H9 (cell line): ENCODE results near the gene RHBDD1. TPM values are rescaled to one million over a fixed set of nuclear protein-coding genes. Genes with fewer than 3 reads are reported as not detected.
A peak's percentile ranks its signal among the peaks of the same experiment; 100 is the strongest.

Experiments
- DNase-seq: peaks from one replicate; pipeline ENCODE4 v3.0.0-alpha.2; 2017
- H2AFZ ChIP-seq: one replicate; pipeline ENCODE4 v1.6.1; 2013; ENCODE audit warnings: mild to moderate bottlenecking, low read length, control low read depth, moderate library complexity
- H2AK5ac ChIP-seq: 2 replicates; pipeline ENCODE4 v1.6.1; 2013; ENCODE audit warnings: low read length, control low read depth, mixed read lengths; ENCODE audit not compliant: insufficient read length
- H2BK120ac ChIP-seq: one replicate; pipeline ENCODE4 v1.6.1; 2013; ENCODE audit warnings: low read depth, mild to moderate bottlenecking, low read length, control low read depth, inconsistent platforms; ENCODE audit not compliant: poor library complexity, severe bottlenecking
- H2BK12ac ChIP-seq: 2 replicates; pipeline ENCODE4 v1.6.1; 2013; ENCODE audit warnings: low read length, control low read depth, mixed read lengths, low read depth; ENCODE audit not compliant: insufficient read length
- H2BK15ac ChIP-seq: 2 replicates; pipeline ENCODE4 v1.6.1; 2013; ENCODE audit warnings: low read depth, low read length, control low read depth
- H2BK20ac ChIP-seq: one replicate; pipeline ENCODE4 v1.6.1; 2013; ENCODE audit warnings: low read depth, mild to moderate bottlenecking, low read length, control low read depth, inconsistent platforms; ENCODE audit not compliant: poor library complexity, severe bottlenecking
- H2BK5ac ChIP-seq: 2 replicates; pipeline ENCODE4 v1.6.1; 2013; ENCODE audit warnings: low read length, control low read depth, mixed read lengths; ENCODE audit not compliant: insufficient read length
- H3K14ac ChIP-seq: 2 replicates; pipeline ENCODE4 v1.6.1; 2013; ENCODE audit warnings: low read length, control low read depth; ENCODE audit not compliant: insufficient read depth
- H3K18ac ChIP-seq: 2 replicates; pipeline ENCODE4 v1.6.1; 2013; ENCODE audit warnings: low read depth, mild to moderate bottlenecking, mixed read lengths, low read length, control low read depth; ENCODE audit not compliant: insufficient read length
- H3K23ac ChIP-seq: 2 replicates; pipeline ENCODE4 v1.6.1; 2013; ENCODE audit warnings: low read length, control low read depth, mixed read lengths, low read depth; ENCODE audit not compliant: insufficient read length
- H3K23me2 ChIP-seq: 2 replicates; pipeline ENCODE4 v1.6.1; 2013; ENCODE audit warnings: low read depth, mild to moderate bottlenecking, mixed read lengths, low read length, control low read depth; ENCODE audit not compliant: insufficient read length, poor library complexity, severe bottlenecking
- H3K27ac ChIP-seq: 2 replicates; pipeline ENCODE4 v1.5.1; 2013; ENCODE audit warnings: low read length, control low read depth, mixed read lengths, low read depth; ENCODE audit not compliant: insufficient read length
- H3K27me3 ChIP-seq: 2 replicates; pipeline ENCODE4 v1.6.1; 2013; ENCODE audit warnings: low read length, control low read depth, inconsistent platforms; ENCODE audit not compliant: insufficient read depth
- H3K4ac ChIP-seq: 2 replicates; pipeline ENCODE4 v1.6.1; 2013; ENCODE audit warnings: low read depth, mild to moderate bottlenecking, control low read depth, inconsistent platforms, low read length, moderate library complexity
- H3K4me1 ChIP-seq: 2 replicates; pipeline ENCODE4 v1.6.1; 2013; ENCODE audit warnings: low read length, control low read depth, inconsistent platforms; ENCODE audit not compliant: insufficient read depth
- H3K4me2 ChIP-seq: 2 replicates; pipeline ENCODE4 v1.6.1; 2013; ENCODE audit warnings: low read length, control low read depth, mixed read lengths; ENCODE audit not compliant: insufficient read length, insufficient read depth
- H3K56ac ChIP-seq: 2 replicates; pipeline ENCODE4 v1.6.1; 2013; ENCODE audit warnings: low read depth, mild to moderate bottlenecking, mixed read lengths, low read length, control low read depth; ENCODE audit not compliant: insufficient read length
- H3K79me1 ChIP-seq: 2 replicates; pipeline ENCODE4 v1.6.1; 2013; ENCODE audit warnings: low read depth, mild to moderate bottlenecking, moderate library complexity, low read length, control low read depth, inconsistent platforms; ENCODE audit not compliant: insufficient read depth, poor library complexity, severe bottlenecking
- H3K79me2 ChIP-seq: 2 replicates; pipeline ENCODE4 v1.6.1; 2013; ENCODE audit warnings: low read length, control low read depth, inconsistent platforms; ENCODE audit not compliant: insufficient read depth
- H3K9ac ChIP-seq: 2 replicates; pipeline ENCODE4 v1.6.1; 2013; ENCODE audit warnings: low read length, control low read depth, mixed read lengths; ENCODE audit not compliant: insufficient read length; ENCODE audit errors: extremely low read depth
- H3K9me3 ChIP-seq: one replicate; pipeline ENCODE4 v1.6.1; 2013; ENCODE audit warnings: low read depth, low read length, inconsistent platforms; ENCODE audit not compliant: control insufficient read depth
- H3T11ph ChIP-seq: one replicate; pipeline ENCODE4 v1.6.1; 2013; ENCODE audit warnings: mild to moderate bottlenecking, low read length, control low read depth, inconsistent platforms
- H4K20me1 ChIP-seq: one replicate; pipeline ENCODE4 v1.6.1; 2013; ENCODE audit not compliant: control insufficient read depth, insufficient read length, insufficient read depth
- H4K5ac ChIP-seq: 2 replicates; pipeline ENCODE4 v1.6.1; 2013; ENCODE audit warnings: low read depth, mild to moderate bottlenecking, mixed read lengths, low read length, control low read depth; ENCODE audit not compliant: insufficient read length
- H4K8ac ChIP-seq: replicated peaks from 2 replicates; pipeline ENCODE4 v1.6.1; 2013; ENCODE audit warnings: low read length, control low read depth, mixed read lengths, low read depth; ENCODE audit not compliant: insufficient read length
- H4K91ac ChIP-seq: 2 replicates; pipeline ENCODE4 v1.6.1; 2013; ENCODE audit warnings: low read depth, mild to moderate bottlenecking, moderate library complexity, mixed read lengths, low read length, control low read depth; ENCODE audit not compliant: insufficient read length
- H3K27ac Mint-ChIP-seq, 3 experiments: 2 replicates in 2 of 3; 3 replicates in 1 of 3; pipeline ENCODE4 v1.8.0; 2020 to 2021; ENCODE audit warnings: mixed read lengths in 3 of 3, mild to moderate bottlenecking in 1 of 3, moderate library complexity in 1 of 3
- H3K27me3 Mint-ChIP-seq: 2 replicates; pipeline ENCODE4 v1.8.0; 2021; ENCODE audit warnings: low read depth, mild to moderate bottlenecking, moderate library complexity, mixed read lengths
- H3K36me3 Mint-ChIP-seq, 3 experiments: 2 replicates in 2 of 3; 3 replicates in 1 of 3; pipeline ENCODE4 v1.8.0; 2020 to 2021; ENCODE audit warnings: low read depth in 3 of 3, mixed read lengths in 3 of 3; ENCODE audit not compliant: insufficient read depth in 1 of 3
- H3K4me1 Mint-ChIP-seq, 2 experiments: 2 replicates each; pipeline ENCODE4 v1.8.0; 2020; ENCODE audit warnings: mixed read lengths in 2 of 2
- H3K4me3 Mint-ChIP-seq, 2 experiments: 2 replicates in 1 of 2; 3 replicates in 1 of 2; pipeline ENCODE4 v1.8.0; 2020 to 2021; ENCODE audit warnings: mild to moderate bottlenecking in 2 of 2, mixed read lengths in 2 of 2, moderate library complexity in 1 of 2
- H3K9me3 Mint-ChIP-seq, 2 experiments: 2 replicates in 1 of 2; 3 replicates in 1 of 2; pipeline ENCODE4 v1.8.0; 2020; ENCODE audit warnings: mild to moderate bottlenecking in 2 of 2, mixed read lengths in 2 of 2, moderate library complexity in 1 of 2
- WGBS: extraction: QIAGEN DNeasy Blood & Tissue Kit; methylation state at CpG from one replicate; pipeline ENCODE4 v1.1.7; 2013; ENCODE audit warnings: missing lambda C conversion rate, low lambda C conversion rate, mixed read lengths; ENCODE audit not compliant: insufficient read length; ENCODE audit errors: extremely low coverage; 5-methylcytosine and 5-hydroxymethylcytosine counted together
- total RNA-seq: library from RNA; stranded (reverse); gene quantifications from 2 replicates; pipeline ENCODE4 v1.2.1, GENCODE V29; 2021
- TF ChIP-seq, protein P1 (sequence below): fragments of 200-600 bp; sonication (generic); conservative IDR thresholded peaks from 3 replicates; pipeline ENCODE4 v1.8.0; 2021; ENCODE audit warnings: antibody characterized with exemption, mild to moderate bottlenecking

Gene RHBDD1
- total RNA-seq, 1 experiment from 2014 or later: 24.9 TPM

DNA sequence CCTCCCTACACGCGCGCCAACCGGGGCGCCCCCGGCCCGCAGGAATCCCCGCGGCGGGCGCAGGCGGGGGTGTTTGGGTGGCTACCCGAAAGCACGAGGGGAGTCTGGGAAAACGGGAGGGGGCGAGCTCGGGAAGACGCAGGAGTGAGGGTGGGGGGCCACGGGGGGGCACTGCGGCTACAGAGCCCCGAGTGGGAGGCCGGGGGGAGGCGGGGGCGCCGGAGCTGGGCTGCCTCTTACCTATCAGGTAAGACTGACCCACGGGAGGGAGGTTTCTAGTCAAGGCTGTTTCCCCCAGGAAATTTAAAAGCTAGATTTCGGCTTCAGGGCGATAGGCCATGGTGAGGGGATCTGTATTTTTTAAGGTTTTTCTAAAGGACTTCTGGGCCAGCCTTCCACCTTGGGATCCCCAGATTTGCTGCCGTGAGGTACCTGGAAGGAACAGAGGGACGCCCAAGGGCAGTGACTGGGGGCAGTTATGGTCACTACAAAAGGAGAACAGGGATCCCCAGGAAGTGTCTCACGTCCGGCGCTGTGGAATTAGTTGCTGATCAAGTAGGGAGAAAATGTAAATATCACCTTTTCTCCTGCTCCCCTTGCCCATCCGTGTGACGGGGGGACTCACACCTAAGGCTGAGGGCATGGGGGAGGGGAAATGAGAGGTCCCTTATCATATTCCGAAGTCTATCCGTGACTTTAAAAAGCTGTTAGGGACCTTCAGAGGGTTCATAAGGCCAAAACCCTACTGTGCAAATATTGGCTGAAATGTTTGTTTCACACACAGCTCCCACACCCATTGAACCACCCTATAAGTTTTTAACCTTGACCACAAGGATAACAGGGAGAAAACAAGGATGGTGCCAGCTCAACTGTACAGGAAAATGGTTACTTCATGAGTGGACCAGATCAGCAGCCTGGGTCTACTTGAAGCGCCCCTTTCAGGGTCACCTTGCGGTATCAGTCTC is 35.6 kb upstream of the RHBDD1 start:
- no peak overlapping the region for H2BK15ac ChIP-seq
- no peaks in the 10 kb centered on the region for H3K9me3 ChIP-seq
- no peaks in the 10 kb centered on the region for H3K4me1 ChIP-seq
- H2BK5ac ChIP-seq: no peak overlapping the region
- no peak overlapping the region for H2BK20ac ChIP-seq
- Mint-ChIP-seq H3K4me3 (peak overlapping the region; percentile 80 to 91), H3K36me3 (peaks cover 20 to 26% (median 24%) of the 10 kb centered on the region in 3 experiments), H3K27ac (peak overlapping the region in 2 of 3 experiments; percentile 85 to 89; a peak in 5 of 7 replicates), H3K27me3 (peaks cover 1% of the 10 kb centered on the region; the same call in 1 of the 2 replicates), H3K4me1 (peaks cover 20 to 34% of the 10 kb centered on the region in 2 experiments), H3K9me3 (peaks cover 0 to 4% of the 10 kb centered on the region in 2 experiments; a peak in 3 of 5 replicates)
- peaks cover 5% of the 10 kb centered on the region for H3K79me1 ChIP-seq
- H4K5ac ChIP-seq: no peak overlapping the region
- no peak overlapping the region for H4K8ac ChIP-seq
- no peak overlapping the region for H2BK12ac ChIP-seq
- no peak overlapping the region for H3K14ac ChIP-seq
- no peaks in the 10 kb centered on the region for H4K20me1 ChIP-seq
- no peak overlapping the region for H3K23ac ChIP-seq
- no peak overlapping the region for H3K18ac ChIP-seq
- H2AK5ac ChIP-seq: no peak overlapping the region
- peak overlapping the region; percentile 94 for H3K4me2 ChIP-seq
- peak; percentile 38 for DNase-seq
- peak overlapping the region; percentile 15 for H3K9ac ChIP-seq
- peaks cover 22% of the 10 kb centered on the region for H3K23me2 ChIP-seq
- H3T11ph ChIP-seq: no peak overlapping the region
- WGBS: no CpG with 5 or more reads among the region's 39 CpGs
- H2AFZ ChIP-seq: peak overlapping the region; percentile 46
- H4K91ac ChIP-seq: no peak overlapping the region
- no peak overlapping the region for H3K27ac ChIP-seq
- H3K4ac ChIP-seq: no peak overlapping the region
- no peak overlapping the region for H2BK120ac ChIP-seq
- H3K79me2 ChIP-seq: peaks cover 8% of the 10 kb centered on the region; the same call in 1 of the 2 replicates
- TF ChIP-seq, protein P1, sequence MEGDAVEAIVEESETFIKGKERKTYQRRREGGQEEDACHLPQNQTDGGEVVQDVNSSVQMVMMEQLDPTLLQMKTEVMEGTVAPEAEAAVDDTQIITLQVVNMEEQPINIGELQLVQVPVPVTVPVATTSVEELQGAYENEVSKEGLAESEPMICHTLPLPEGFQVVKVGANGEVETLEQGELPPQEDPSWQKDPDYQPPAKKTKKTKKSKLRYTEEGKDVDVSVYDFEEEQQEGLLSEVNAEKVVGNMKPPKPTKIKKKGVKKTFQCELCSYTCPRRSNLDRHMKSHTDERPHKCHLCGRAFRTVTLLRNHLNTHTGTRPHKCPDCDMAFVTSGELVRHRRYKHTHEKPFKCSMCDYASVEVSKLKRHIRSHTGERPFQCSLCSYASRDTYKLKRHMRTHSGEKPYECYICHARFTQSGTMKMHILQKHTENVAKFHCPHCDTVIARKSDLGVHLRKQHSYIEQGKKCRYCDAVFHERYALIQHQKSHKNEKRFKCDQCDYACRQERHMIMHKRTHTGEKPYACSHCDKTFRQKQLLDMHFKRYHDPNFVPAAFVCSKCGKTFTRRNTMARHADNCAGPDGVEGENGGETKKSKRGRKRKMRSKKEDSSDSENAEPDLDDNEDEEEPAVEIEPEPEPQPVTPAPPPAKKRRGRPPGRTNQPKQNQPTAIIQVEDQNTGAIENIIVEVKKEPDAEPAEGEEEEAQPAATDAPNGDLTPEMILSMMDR: no peak; the same call in 2 of the 3 replicates
- no peaks in the 10 kb centered on the region for H3K27me3 ChIP-seq
- no peak overlapping the region for H3K56ac ChIP-seq
